GM19023 (cell line): ENCODE results near the gene KASH5.

Experiments used
- ATAC-seq: cut with Tn5 transposase; IDR thresholded peaks from one replicate; pipeline ENCODE4 v1.9.1; 2021; ENCODE audit warnings: mild to moderate bottlenecking, moderate library complexity; ENCODE audit not compliant: unreplicated experiment

KASH5 gene, protein sequence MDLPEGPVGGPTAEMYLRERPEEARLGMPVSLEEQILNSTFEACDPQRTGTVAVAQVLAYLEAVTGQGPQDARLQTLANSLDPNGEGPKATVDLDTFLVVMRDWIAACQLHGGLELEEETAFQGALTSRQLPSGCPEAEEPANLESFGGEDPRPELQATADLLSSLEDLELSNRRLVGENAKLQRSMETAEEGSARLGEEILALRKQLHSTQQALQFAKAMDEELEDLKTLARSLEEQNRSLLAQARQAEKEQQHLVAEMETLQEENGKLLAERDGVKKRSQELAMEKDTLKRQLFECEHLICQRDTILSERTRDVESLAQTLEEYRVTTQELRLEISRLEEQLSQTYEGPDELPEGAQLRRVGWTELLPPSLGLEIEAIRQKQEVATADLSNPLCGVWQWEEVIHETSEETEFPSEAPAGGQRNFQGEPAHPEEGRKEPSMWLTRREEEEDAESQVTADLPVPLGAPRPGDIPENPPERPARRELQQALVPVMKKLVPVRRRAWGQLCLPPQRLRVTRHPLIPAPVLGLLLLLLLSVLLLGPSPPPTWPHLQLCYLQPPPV

DNA sequence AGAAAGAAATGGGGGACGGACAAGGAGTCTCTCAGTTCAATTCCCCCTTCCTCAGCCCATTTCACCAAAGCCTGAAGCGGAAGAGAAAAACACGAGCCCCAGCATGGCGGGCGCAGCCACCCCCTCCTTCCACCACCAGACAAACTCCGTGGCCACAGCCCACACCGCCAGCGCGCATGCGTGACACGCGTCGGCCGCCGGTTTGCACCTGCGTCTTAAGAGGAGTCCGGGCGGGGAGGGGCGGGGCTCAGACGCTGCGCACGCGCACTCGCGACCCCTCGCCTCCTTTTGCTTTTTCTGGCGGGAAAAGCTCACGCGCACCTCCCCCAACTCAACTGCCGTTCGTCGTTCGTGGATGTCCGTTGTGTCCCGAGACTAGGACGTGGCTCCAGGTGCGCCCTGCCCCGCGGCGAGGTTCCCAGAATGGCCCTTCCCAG is at the start of gene KASH5:
TSS of gene KASH5 (plus strand) at position 314 of the 437 bp plus-strand sequence. CDS start 2,635 bp downstream, outside the sequence.
- ATAC-seq, result no peak

DNA sequence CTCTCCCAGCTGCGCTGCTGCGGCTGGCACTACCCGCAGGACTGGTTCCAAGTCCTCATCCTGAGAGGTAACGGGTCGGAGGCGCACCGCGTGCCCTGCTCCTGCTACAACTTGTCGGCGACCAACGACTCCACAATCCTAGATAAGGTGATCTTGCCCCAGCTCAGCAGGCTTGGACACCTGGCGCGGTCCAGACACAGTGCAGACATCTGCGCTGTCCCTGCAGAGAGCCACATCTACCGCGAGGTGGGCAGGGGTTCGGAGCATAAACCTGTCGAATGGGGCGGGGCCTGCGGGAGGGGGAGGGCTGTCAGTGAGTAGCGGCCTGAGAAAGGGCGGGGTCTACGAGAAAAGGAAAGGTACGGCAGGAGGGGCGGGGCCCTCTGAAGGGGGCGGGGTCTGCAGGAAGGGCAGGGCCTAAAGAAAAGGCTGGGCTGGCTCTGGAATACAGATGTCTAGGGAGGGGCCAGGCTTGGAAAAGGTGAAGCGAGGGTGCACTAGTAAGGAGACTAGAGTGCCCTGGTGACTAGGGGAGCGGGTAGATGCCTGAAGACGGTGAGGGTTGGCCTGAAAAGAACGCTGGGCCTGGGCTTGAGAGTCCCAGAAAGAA is 49.3 kb upstream of the KASH5 start:
- no peak for ATAC-seq

DNA sequence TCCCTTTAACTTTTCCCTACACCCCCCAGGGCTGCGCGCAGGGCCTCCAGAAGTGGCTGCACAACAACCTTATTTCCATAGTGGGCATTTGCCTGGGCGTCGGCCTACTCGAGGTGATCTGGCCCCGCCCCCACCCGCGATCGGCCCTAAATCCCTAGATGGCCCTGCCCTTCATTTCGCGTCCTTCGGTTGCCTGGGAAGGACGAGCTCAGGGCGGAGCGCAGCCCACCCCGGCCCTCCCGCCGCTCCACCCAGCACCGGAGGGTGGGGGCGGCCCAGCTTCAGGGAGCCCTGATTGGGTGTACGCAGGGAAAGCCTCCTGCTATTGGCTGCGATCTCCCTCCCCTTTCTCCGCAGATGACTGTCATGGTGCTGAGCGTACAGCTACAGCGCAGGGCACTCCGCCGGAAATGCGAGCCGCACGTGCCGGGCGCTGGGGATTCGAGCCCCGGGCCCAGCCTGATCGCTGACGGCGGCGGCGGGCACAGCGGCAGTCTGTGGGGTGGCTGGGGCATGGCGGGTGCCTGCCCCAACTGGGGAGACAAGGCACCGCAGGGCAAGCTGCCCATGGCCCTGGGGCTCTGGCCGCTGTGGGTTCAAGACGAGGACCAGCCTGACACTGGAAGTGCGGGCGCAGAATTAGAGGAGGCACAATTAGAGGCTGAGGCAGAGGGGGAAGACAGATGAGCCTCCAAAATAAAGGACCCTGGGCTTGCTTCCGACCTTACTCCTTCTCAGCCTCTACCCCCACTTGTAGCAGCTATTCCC is 48.6 kb upstream of the KASH5 start:
- ATAC-seq, result no peak

DNA sequence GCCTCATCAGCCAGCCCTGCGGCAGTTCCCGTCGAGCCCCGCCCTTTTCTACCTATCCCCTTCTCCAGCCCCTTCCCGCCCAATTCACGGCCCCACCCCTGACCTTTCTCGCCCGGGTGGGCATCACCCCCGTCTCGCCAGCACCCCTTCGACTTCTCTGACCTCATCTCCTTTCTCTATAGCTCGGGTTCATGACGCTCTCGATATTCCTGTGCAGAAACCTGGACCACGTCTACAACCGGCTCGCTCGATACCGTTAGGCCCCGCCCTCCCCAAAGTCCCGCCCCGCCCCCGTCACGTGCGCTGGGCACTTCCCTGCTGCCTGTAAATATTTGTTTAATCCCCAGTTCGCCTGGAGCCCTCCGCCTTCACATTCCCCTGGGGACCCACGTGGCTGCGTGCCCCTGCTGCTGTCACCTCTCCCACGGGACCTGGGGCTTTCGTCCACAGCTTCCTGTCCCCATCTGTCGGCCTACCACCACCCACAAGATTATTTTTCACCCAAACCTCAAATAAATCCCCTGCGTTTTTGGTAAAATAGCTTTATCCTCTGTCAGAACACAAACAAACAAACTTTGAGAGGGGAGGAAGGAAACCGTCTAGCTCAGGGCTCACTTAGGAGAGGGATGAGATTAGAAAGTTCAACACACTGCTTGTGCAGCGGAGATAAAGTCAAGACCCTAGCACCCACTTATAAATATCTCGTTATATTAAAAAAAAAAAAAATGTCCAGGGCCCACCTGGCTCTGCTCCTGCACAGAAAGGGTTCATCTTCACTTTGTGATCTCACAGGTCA is 47.8 kb upstream of the KASH5 start:
- peak; percentile 48 for ATAC-seq

DNA sequence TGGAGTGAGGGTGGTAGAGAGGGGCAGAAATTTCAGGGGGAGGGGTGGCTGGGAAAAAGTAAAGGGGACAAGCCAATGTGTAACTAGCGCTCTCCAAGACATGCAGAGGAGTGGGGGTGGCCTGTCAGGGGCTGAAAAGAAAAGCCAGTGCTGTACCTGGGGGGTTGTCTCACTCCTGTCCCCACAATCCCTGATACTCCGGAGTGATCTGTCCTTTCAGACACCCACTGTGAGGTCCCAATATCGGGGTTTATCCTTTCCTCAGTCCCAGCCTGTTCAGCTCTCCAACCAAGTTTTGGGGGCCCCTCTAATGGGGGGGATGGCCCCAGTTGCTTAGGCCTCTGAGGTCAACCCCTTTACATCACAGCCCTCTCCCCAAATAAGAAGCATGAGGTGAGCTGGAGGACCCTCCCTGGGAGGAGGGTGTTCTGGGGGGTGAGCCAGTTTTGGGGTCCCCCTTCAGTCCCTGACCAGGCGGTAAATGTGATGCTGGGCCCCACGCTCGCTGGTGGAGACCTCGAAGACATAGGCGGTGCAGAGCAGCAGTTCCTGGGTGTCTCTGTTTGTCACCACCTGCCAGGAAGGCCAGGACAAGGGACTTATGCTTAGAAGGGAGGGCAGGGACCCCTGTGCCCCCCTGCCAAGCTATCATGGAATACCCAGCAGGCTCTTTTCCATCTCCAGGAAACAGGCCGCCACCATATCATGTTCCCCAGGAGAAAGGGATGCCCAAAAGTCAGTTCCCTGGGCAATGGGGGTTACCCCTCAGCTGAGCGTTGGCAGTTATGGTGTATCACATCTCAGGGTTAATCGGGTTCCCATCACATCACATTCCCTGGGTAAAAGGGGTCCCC is 47.0 kb upstream of the KASH5 start:
- ATAC-seq, result no peak

DNA sequence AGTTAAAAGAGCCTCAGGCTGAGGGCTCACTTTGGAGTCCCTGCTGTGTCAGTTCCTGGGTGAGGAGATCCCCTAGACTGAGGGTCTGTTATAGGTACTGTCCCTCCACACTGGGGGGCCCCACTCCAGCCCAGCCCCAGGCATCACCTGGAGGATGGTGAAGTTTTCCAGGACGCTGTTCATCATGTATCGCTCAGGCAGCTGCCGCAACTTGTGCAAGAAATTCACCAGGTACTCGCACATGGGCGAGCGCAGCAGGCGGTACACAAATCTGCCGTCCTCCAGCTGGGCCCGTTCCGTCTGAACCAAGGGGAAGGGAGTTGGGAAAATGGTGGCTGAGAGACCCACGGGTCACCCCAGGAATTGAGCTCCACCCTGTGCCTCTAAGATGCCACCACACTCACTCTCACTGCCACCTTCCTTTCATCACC is 45.7 kb upstream of the KASH5 start:
- ATAC-seq, result no peak

DNA sequence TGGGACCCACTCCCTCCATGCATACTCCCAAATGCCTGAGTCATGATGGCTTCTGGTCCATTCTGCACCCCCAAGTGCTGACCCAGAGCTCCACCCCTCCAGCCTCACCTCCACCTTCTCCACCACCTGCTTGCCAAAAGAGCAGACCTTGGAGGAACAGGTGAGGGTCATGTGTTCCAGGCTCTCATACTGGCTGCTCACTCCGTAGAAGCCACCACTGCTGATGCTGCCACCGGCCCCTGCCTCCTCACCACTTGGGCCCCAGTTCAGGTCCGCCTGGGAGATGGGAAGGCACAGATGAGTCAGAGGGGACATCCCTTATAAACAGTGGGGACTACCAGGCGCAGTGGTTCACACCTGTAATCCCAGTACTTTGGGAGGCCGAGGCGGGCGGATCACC is 44.9 kb upstream of the KASH5 start:
- no peak for ATAC-seq

DNA sequence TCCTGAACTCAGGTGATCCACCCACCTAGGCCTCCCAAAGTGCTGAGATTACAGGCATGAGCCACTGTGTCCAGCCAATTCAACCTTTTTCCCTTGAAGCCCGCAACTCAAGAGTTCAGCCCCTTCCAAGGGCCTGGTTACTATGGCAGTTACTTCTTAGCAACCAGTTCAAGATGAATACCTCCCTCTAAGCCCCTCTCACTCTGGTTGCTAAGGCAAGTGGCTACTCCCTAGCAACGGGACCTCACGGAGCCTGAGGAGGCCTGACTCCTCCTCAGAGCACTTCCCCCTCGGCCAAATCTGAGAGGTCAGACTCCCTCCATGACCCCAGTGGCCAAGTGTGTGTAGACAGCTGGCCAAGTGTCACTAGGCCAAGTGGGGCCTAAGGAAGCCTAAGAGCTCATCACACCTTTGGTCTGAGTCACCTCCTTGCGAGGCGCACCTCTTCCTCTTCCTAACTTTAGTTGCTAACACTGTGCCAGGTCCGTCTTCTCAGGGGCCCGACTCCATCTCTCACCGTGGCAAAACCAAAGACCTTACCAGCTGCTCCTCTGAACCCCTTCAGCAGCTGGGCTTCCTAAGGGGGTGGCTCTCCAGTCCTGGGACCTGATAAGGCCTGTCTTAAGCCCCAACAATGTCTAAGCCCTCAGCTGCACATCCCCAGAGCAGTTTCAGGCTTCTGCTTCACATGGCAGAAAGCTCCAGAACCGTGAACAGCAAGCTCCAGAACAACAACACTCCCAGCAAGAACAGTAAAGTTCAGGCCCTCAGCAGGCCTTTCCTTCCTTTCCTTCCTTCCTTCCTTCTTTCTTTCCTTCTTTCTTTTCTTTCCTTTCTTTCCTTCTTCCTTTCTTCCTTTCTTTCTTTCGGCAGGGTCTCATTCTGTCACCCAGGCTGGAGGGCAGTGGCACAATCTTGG is 43.3 kb upstream of the KASH5 start:
- ATAC-seq, result no peak

DNA sequence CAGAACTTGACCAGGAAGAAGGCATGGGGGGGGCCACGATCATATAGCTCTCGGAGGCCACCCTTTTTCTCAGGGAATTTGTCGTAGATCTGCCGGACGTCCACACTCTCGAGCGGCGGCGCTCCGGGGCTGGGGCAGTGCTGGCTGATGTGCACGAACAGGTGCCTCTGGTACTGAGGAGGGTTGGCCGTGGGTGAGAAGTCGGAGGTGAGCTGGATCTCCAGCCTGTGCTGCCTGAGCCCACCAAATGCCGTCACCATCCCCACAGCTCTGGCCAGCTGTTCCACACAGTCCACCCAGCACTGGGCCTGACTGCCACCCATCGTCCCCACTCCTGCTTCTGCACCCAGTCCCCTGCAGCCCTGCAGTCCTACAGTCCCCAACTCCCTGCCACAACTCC is 40.9 kb upstream of the KASH5 start:
- no peak for ATAC-seq

DNA sequence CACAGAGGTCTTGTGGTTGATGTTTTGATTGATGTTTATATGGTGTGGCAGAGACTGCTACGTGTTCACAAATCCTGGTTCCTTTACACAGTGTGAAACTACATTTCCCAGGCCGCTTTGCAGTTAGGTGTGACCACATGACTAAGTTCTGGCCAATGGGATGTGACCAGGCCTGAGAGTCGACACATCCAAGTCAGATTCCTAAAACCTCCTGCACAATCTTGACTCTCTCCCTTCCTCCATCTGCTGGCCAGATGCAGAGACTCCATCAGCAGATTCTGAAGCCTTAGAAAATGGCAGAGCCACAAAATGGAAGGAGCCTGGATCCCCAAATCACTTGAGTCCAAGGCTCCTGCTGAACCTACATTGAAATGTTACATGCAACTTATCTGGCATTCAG is 40.2 kb upstream of the KASH5 start:
- ATAC-seq, result no peak

DNA sequence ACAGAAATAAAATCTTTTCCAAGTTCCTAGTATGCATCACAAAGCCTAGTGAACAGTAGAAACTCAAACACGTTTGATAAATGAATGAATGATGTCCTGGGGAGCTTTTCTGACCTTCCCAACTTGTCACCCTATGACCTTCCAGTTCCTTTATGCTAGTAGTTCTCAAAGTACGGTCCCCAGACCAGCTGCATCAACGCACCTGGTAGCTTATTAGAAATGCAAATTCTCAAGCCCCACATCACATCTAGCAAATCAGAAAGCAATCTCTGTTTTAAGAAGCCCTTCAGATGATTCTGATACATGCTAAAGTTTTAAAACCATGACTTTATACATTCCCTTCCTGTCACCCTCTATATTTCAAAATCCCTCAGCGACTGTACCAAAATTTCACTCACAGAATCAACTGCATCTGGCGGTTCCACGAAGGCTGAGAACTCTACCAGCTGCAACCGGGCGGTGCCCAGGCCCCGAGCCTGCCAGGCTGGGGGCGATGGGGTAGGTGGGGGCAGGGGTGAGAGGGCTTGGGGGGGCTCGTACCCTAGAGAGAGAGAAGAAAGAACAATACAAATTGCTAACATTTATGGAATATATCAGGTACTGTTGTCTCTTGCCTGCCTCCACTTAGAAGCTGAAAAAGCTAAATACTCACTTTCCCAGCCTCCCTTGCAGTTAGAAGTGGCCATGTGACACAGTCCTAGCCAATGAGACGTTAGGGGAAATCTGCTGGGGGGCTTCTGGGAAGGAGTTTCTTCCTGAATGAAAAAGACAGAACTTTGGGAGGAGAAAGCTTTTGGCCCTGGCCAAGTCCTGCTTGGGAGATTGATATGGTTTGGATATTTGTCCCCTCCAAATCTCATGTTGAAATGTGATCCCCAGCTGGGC is 39.5 kb upstream of the KASH5 start:
- no peak for ATAC-seq

DNA sequence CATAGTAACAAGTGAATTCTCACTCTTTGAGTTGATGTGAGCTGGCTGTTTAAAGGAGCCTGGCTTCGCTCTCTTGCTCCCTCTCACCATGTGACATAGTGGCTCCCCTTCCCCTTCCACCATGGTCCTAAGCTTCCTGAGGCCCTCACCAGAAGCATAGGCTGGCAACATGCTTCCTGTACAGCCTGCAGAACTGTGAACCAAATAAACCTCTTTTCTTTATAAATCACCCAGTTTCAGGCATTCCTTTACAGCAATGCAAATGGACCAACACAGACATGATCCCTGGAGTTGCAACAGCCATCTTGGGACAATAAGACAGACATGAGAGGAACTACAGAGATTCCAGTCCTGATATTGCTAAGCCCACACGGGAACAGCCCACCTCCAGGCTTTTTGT is 38.5 kb upstream of the KASH5 start:
- no peak for ATAC-seq

DNA sequence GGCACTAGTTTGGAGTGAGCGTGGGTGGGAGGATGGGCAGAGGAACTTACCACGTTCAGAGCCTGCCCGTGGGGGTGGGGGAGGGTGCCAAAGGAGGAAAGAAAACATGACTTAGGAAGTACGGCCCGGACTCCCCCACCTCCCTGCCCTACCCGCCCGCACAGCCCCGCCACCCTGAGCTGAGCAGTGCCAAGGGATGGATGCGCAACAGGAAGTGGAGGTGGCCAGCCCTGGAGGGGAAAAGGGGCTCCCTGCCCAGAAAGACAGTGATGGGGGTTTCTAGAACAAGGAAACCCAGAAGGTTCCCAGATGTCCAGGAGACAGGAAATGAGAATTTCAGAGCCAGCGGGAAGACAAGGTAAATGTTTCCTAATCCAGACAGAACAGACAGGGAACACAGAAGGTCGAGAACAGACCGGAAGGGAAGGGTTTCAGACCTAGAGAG is 32.1 kb upstream of the KASH5 start:
- ATAC-seq, result no peak

DNA sequence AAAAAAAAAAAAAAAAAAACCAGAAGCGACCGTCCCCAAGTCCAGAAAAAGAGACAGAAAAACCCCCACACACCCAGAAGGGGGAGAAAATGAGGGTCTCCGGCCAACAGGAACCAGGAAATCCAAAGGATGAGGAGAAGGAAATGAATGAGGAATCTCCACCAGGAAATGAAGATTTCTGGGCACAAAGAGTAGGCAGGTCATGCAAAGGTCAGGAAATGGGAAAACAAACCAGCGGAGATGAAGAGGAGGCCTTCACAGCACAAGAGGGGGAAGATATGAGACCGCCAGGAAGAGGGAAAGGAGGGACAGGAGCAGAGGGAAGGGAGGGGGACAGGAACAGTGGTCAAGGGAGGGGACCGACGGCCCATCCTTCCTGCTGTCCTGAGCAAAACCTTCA is 31.7 kb upstream of the KASH5 start:
- no peak for ATAC-seq

DNA sequence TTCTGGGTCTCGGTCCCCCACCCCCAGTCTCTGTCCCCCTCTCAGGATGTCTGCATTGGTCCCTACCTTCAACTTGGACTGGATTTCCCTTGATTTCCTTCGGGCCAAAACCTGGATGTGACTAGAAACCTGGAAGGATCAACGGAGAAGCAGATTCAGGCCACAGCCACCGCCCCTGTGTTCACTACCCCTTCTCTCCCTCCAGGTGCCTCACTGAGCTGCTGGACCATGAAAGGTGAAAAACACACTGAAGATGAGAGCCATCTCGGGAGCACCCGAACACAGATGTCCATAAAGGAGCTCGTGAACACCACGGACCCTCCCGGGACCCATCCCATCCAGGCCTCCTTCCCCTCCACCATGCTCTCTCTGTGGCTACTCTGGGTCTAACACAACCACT is 30.9 kb upstream of the KASH5 start:
- no peak for ATAC-seq

DNA sequence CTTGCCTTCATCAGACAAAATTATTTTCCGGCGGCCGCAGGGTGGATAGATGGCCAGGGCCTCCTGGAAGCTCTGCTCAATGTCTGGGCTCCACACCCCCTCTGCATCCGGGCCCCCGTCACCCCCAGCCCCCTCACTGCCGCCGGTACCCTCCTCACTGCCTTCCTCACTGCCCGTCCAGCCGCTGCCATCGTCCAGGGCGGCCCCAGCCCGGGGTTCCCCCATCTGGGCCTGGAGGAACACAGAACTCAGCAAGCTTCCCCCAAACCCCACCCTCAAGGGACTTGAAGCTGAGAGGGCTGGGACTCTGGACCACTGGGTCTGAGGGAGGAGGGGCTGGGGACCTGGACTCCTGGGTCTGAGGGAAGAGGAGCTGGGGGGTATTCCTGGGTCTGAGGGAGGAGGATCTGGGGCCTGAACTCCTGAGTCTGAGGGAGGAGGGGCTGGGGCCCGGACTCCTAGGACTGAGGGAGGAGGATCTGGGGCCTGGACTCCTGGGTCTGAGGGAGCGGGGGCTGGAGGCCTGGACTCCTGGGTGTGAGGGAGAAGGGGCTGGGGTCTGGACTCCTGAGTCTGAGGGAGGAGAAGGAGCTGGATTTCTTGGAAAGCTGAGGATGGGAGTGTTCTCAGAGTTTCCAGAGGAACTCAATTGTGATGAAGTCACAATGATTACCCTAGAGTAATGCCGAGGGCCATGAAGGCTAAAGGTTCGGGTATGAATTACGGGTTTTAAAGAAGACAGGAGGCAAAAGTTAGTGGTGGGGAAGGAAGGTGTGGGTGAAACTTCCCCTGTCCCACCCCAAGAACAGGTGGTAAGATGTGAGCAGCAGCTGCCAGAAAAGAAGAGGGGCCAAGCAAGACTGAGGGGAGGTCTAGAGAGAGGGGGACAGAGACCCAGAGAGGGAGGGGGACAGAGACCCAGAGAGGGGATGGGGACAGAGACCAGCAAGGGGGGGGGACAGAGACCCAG is 27.9 kb upstream of the KASH5 start:
- no peak for ATAC-seq
